NCI-H524 (cell line): Measurements from ENCODE around the gene CORO7.

Experiments used
- DNase-seq, 2 experiments: peaks; one replicate each; lab custom pipeline; 2025; lab: John Stamatoyannopoulos, UW

CORO7 gene

GRCh38 chr16:4416200-4417032, at the start of gene CORO7:
Gene CORO7 (minus strand): TSS chr16:4416596. CDS start chr16:4416518, 78 bp downstream.
- DNase-seq = peak; percentile 92 to 94

- no peak for DNase-seq
Observed at GRCh38 chr16:4463522-4464163, 47.2 kb upstream of the CORO7 start.

- no peak for DNase-seq
Observed at GRCh38 chr16:4461250-4462085, 45.1 kb upstream of the CORO7 start.

GRCh38 chr16:4460936-4461249, 44.5 kb upstream of the CORO7 start:
- no peak for DNase-seq

GRCh38 chr16:4455951-4456350, 39.6 kb upstream of the CORO7 start:
- no peak for DNase-seq

- no peak for DNase-seq
Observed at GRCh38 chr16:4455081-4455480, 38.7 kb upstream of the CORO7 start.

- no peak for DNase-seq
Observed at GRCh38 chr16:4454623-4455022, 38.2 kb upstream of the CORO7 start.

GRCh38 chr16:4452674-4453073, 36.3 kb upstream of the CORO7 start:
- no peak for DNase-seq

GRCh38 chr16:4450931-4451519, 34.6 kb upstream of the CORO7 start:
- DNase-seq = peak; percentile 29 to 68

GRCh38 chr16:4450430-4450829, 34.0 kb upstream of the CORO7 start:
- DNase-seq = no peak

GRCh38 chr16:4443986-4444385, 27.6 kb upstream of the CORO7 start:
- DNase-seq = no peak

GRCh38 chr16:4443271-4443670, 26.9 kb upstream of the CORO7 start:
- DNase-seq = no peak

GRCh38 chr16:4442371-4442770, 26.0 kb upstream of the CORO7 start:
- DNase-seq = no peak

GRCh38 chr16:4437366-4437765, 21.0 kb upstream of the CORO7 start:
- DNase-seq = no peak

GRCh38 chr16:4435337-4436067, 19.1 kb upstream of the CORO7 start:
- DNase-seq = no peak

GRCh38 chr16:4433914-4434787, 17.8 kb upstream of the CORO7 start:
- DNase-seq = no peak

GRCh38 chr16:4433228-4433627, 16.8 kb upstream of the CORO7 start:
- DNase-seq = peak; percentile 15 to 36

- no peak for DNase-seq
Observed at GRCh38 chr16:4431023-4431422, 14.6 kb upstream of the CORO7 start.

- DNase-seq = no peak
Observed at GRCh38 chr16:4428500-4428899, 12.1 kb upstream of the CORO7 start.

- DNase-seq = no peak
Observed at GRCh38 chr16:4426722-4427372, 10.5 kb upstream of the CORO7 start.
